Stimulated activated CD8-positive, alpha-beta memory T cell treated with anti-CD3 and anti-CD28 coated beads, Interleukin-4, amount 100 ng/mL, for 48 hours (primary cell): Measurements from ENCODE around the gene FRMPD4.

Experiments
- DNase-seq: peaks from one replicate; pipeline ENCODE4 v3.0.0-alpha.2; 2020

The FRMPD4 gene

GRCh38 chrX:12372111-12372510, 233.8 kb downstream of the FRMPD4 start:
- DNase-seq = no peak

- no peak for DNase-seq
Observed at GRCh38 chrX:12374286-12374685, 236.0 kb downstream of the FRMPD4 start.

GRCh38 chrX:12378253-12378652, 240.0 kb downstream of the FRMPD4 start:
- DNase-seq = no peak

DNA sequence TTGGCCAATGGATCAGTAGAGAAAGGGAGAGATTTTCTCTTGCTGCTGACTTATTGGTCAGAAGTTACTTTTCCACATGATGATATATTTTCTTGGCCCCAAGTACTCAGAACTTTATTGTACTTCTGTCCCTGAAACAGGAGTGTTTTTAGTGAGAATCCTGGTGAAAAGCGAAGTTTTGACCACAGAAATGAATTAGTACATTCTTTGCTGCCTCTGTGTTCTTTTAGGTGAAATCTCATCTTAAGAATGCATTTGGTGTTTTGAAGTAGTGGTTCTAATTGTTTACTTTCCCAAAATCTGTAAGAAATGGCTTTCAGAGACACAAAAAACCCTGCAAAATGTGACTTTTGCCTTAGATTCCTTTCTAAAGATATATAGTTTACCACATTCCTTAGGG, 240.4 kb downstream of the FRMPD4 start:
- no peak for DNase-seq

DNA sequence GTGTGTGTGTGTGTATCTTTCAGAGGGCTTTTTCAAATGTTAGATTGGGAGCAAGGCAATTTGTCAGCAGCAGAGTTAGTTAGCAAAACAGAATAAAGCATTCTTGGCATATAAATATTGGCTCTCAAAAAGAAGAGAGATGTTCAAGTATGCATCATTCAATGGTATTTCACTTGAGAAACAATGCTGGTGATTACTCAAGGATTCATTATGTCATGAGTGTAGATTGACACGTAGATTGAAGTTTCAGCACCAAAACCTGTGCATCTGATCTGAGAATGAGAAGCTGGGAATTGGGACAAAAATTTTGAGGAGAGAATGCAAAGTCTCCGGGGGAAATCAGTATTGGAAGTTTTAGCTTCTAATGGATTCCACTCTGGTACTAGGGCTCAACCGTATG, 241.4 kb downstream of the FRMPD4 start:
- no peak for DNase-seq

DNA sequence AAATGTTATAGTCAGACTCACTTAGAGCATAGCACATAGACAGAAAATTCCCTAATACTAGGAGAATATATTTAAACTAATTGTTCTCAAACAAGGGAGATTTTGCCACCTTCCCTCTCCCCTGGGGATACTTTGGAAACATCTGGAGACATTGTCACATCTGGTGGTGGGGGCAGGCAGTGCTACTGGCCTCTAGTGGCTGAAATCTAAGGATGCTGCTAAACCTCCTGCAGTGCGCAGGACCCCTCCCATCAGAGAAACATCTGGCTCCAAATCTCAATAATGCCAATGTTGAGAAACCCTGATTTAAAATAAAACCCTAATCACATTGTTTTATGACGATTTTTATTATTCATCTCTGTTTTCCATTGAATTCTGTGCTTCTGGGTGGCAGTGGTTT, 244.9 kb downstream of the FRMPD4 start:
- no peak for DNase-seq

- DNase-seq = no peak
Observed at GRCh38 chrX:12390301-12390700, 252.0 kb downstream of the FRMPD4 start.

DNA sequence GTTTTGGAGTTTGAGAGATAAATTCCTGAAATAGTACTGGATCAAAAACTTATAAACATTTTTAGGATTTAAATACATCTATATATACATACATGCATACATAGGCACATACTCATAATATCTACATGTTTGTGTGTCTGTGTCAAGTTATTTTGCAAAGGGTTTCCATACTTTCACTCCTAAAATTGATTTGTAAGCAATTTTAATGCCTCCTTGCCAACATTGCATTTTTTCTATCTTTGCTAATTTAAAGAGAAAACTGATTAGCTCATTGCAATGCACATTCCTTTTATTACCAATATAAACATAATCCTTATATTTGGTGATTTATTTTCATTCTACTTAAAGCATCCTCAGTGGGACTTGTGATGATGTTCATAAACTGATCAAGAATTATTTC, 258.3 kb downstream of the FRMPD4 start:
- DNase-seq = no peak

DNA sequence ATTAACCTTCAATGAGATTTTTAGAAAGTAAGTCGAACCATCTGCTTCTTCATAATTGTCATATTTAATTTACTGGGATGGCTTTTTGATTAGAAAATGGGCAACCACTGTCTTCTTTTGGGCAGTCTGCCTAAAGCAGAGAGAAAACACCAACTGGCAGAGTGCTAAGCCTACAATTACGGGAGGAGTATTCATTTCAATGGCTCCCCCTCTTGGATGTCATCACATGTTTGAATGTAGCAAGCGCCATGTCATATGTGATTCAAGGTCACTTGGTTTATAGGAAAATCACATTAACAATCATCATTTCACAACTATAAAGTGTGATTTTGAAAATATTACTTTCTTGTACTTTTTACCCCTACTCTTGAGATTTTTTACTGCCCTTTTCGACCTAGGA, 261.9 kb downstream of the FRMPD4 start:
- DNase-seq = no peak

DNA sequence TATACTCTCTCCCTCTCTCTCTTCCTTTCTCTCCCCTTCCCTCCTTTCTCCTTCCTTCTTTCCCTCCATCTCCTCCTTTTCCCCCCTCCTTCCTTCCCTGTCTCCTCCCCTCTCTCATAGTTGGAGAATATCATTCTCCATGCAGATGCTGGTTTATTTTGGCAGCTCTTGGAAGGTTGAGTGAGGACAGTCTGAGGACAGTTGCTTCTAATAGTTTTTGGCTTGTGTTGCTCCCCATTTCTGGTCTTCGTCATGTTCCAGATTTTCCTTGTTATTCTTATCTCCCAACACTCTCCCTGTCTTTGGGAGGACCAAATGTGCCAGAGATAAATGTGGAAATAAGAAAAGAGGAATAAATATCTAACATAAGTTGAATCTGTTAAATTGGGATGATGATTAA, 263.0 kb downstream of the FRMPD4 start:
- DNase-seq = no peak

GRCh38 chrX:12403474-12404082, 265.3 kb downstream of the FRMPD4 start:
- no peak for DNase-seq

DNA sequence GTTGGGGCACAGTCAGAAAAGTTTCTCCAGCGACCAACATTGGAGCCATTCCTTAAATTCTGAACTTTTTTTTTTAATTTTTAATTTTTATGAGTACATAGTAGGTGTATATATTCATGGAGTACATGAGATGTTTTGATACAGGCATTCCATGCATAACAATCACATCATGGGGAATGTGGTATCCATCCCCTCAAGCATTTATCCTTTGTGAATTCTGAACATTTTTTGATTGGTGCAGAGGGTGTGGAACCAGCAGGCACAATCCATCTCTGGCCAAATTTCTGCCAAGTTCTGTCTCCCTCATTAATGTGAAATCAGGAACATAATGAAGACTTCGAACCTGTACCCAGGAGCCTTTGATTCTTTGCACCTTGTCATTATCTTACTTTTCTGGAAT, 267.0 kb downstream of the FRMPD4 start:
- no peak for DNase-seq

DNA sequence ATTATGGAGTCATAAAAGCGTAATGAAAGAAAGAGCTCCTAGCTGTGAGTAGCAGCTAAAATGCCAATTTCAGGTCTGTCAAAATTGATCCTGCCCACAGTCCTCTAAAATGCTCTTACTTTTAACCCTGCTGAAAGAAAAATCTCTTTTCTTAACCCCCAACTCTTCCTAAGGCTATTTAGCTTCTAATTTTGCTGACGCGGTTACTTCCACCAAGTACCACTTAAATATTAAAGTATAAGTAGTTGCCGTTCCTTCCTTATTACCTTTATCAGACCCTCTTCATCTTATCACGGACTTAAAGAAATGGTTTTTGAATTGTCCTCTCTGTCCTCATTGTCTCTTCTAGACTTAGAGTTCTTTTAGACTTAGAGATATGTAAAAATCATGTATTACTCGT, 272.2 kb downstream of the FRMPD4 start:
- no peak for DNase-seq

- no peak for DNase-seq
Observed at GRCh38 chrX:12411831-12412230, 273.6 kb downstream of the FRMPD4 start.

DNA sequence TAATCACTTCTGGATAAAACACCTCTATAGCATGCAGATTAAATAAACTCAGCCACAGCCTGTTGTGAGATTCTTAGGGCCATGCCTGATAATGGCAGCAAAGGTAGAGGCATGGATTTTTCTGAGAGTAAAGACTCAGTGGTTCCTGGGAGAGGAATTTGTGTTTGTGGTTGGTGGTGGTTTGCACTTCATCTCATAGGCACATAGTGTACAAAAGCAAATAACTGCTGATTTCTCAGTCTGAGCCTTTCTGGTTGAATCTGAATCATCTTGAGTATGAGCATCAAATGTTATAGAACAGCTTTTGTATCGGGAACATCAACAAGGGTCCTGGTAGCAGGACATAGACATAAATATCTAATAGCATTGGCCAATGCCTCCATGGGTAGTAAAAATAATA, 274.3 kb downstream of the FRMPD4 start:
- no peak for DNase-seq

- no peak for DNase-seq
Observed at GRCh38 chrX:12419591-12419990, 281.3 kb downstream of the FRMPD4 start.

GRCh38 chrX:12421918-12422317, 283.6 kb downstream of the FRMPD4 start:
- no peak for DNase-seq

DNA sequence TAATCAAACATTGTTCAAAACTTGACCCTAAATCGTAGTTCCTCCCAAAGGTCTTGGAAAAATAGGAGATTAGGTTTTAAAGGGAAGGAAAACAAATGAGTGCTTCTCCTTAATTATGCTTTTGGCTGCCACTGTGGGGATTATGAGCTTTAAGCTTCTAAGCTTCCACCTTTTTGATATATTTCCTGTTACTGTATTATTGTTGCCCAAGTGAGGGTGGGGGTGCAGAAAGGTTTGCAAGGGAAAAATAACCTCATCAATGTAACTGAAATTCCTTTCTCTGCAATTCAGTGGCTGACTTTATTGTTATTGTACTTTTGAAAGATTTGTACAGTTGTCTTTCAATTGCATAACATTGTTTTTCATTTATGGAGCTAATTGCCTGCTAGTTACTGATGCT, 285.1 kb downstream of the FRMPD4 start:
- DNase-seq = no peak

GRCh38 chrX:12425496-12425895, 287.2 kb downstream of the FRMPD4 start:
- DNase-seq = no peak

GRCh38 chrX:12426420-12426819, 288.1 kb downstream of the FRMPD4 start:
- no peak for DNase-seq

DNA sequence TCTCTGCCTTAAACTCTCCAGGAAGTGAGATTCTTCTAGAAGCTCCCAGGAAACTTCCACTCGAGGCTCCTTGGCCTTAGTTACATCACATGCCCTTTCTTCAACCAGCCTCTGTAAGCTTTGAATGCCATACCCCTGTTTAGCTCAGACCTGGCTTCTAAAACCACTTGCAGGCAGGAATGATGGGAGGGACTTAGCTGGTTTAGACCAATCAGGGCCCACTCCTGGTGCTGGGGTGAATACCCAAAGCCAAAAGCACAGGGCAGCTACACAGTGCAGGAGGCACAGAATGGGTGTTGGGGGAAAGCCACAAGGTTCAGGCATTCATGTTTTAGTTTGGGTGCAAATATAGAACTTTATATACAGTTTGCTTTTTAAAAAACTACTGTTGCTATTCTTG, 296.2 kb downstream of the FRMPD4 start:
- DNase-seq = no peak

GRCh38 chrX:12439416-12439815, 301.1 kb downstream of the FRMPD4 start:
- DNase-seq = no peak

DNA sequence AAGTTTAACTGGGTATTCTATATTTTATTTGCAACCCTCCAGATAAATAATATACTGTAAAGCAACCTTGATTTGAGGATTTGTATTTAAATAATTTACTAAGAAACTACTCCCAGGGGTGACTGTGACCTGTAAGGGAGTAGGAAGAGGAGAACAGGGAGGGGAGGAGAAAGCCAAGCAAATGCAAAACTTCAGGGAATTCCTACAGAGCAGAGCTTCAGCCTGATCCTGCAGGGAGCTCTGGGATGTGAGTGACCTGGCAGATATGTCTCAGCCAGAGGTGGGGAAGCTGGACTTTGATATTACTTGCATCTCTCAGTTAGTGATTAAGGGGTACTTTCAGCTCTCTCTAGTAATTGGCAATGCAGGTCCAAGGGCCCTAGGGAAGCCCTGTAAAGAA, 302.0 kb downstream of the FRMPD4 start:
- DNase-seq = no peak

DNA sequence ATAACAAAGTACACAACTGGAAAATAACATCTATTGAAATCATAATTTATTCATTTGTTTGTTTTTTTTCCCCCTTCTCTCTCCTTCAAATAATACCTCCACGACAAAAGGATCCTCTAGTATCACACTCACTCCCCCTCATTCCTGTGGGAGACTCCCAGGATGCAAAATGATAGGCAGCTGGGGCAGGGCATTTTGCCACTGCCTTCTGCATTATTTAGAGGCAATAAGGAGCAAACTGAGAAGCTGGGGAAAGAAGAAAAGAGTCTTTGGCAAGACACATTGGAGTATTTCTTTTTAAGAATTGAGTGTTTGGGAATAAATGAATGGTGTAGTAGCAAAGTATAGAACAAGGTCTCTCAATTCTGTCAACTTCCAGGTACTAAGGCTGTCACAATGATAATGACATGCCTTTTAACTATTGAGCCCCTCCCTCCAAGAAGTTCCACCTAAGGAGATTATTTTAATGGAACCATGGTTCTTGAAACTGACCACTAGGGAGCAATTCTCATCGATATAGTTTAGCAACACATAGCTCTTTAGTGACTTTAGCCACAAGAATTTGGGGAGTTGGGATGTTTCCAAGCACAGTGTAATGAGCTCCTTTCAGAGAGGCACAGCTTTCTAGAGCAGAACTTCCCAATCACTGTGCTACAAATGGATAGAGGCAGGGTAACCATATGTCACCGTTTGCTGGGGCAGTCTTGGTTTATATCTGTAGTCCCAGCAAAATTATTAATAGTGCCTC, 303.3 kb downstream of the FRMPD4 start:
- DNase-seq = no peak

- DNase-seq = no peak
Observed at GRCh38 chrX:12443534-12444098, 305.3 kb downstream of the FRMPD4 start.
